B cell (primary cell): ENCODE results near the gene GLB1L3. TPM values are rescaled to one million over a fixed set of nuclear protein-coding genes. Genes with fewer than 3 reads are reported as not detected.

ENCODE experiments used
- ATAC-seq: fragments of 200-7000 bp; cut with Tn5 transposase; one replicate; pipeline ENCODE4 v1.10.0; 2021; ENCODE audit warnings: low read depth, mild to moderate bottlenecking, moderate number of reproducible peaks, moderate library complexity
- CTCF ChIA-PET: fragments of 350-600 bp; sonication (Branson Sonifier 250); formaldehyde crosslinking; loops from one replicate; lab custom pipeline; 2021; ENCODE audit warnings: antibody characterized with exemption, inconsistent platforms; lab: Charles Lee
- POLR2A ChIA-PET: fragments of 350-600 bp; sonication (Branson Sonifier 250); formaldehyde crosslinking; loops from one replicate; lab custom pipeline; 2021; ENCODE audit warnings: antibody characterized with exemption; lab: Charles Lee
- DNase-seq: peaks from one replicate; pipeline ENCODE4 v3.0.0; 2013
- H2AFZ ChIP-seq: 2 replicates; pipeline ENCODE4 v1.6.1; 2012; ENCODE audit warnings: mild to moderate bottlenecking, low read depth, low read length; ENCODE audit not compliant: insufficient read depth, poor library complexity, severe bottlenecking
- H3K27ac ChIP-seq, 2 donors: 1 replicate in 1 of 2; 2 replicates in 1 of 2; pipeline ENCODE4 v1.5.1; 2012 to 2013; ENCODE audit warnings: low read length in 2 of 2, mild to moderate bottlenecking in 2 of 2, moderate library complexity in 1 of 2
- H3K27me3 ChIP-seq, 4 experiments: fragments of 200-600 bp in 1 of 4; sonication (generic) in 1 of 4; replicated peaks in 1 of 4; 1 replicate in 2 of 4; 2 replicates in 2 of 4; pipeline versions ENCODE4 v1.6.1 to v1.7.0; 2013 to 2016; ENCODE audit warnings: low read length in 3 of 4, mild to moderate bottlenecking in 2 of 4, mixed read lengths in 1 of 4, moderate library complexity in 1 of 4; ENCODE audit not compliant: insufficient read depth in 4 of 4, control insufficient read depth in 3 of 4; ENCODE audit errors: control extremely low read depth in 1 of 4
- H3K36me3 ChIP-seq, 2 experiments: replicated peaks in 1 of 2; 1 replicate in 1 of 2; 2 replicates in 1 of 2; pipeline versions ENCODE4 v1.6.1 to v1.7.1; 2013; ENCODE audit warnings: low read length in 1 of 2; ENCODE audit not compliant: insufficient read depth in 2 of 2, control insufficient read depth in 1 of 2; ENCODE audit errors: control extremely low read depth in 1 of 2, extremely low read depth in 1 of 2
- H3K4me1 ChIP-seq, 2 donors: fragments of 200-600 bp in 1 of 2; sonication (generic) in 1 of 2; 1 replicate in 1 of 2; 2 replicates in 1 of 2; pipeline versions ENCODE4 v1.5.1 to v1.6.1; 2013 to 2017; ENCODE audit warnings: low read length in 2 of 2; ENCODE audit not compliant: control insufficient read depth in 2 of 2, insufficient read depth in 2 of 2
- H3K4me2 ChIP-seq: replicated peaks from 2 replicates; pipeline ENCODE3; 2012; ENCODE audit warnings: mild to moderate bottlenecking, low read depth, low read length; ENCODE audit not compliant: poor library complexity, severe bottlenecking
- H3K4me3 ChIP-seq, 5 experiments: fragments of 200-600 bp in 1 of 5; sonication (generic) in 1 of 5; 1 replicate in 3 of 5; 2 replicates in 2 of 5; pipeline versions ENCODE4 v1.5.1 to v1.7.0; 2011 to 2016; ENCODE audit warnings: low read length in 4 of 5, mild to moderate bottlenecking in 4 of 5, low read depth in 2 of 5, control low read depth in 1 of 5, moderate library complexity in 1 of 5; ENCODE audit not compliant: insufficient read depth in 1 of 5; ENCODE audit errors: control extremely low read depth in 1 of 5, extremely low read depth in 1 of 5
- H3K79me2 ChIP-seq: fragments of 200-600 bp; sonication (generic); one replicate; pipeline ENCODE4 v1.6.0; 2016; ENCODE audit warnings: low read length; ENCODE audit not compliant: control insufficient read depth, insufficient read depth
- H3K9ac ChIP-seq: fragments of 200-600 bp; sonication (generic); 2 replicates; pipeline ENCODE4 v1.6.1; 2017; ENCODE audit warnings: mild to moderate bottlenecking, low read length, moderate library complexity
- H3K9me3 ChIP-seq, 3 donors: one replicate each; pipeline versions ENCODE4 v1.6.1 to v1.7.1; 2013; ENCODE audit warnings: low read length in 2 of 3; ENCODE audit not compliant: control insufficient read depth in 2 of 3, insufficient read depth in 1 of 3; ENCODE audit errors: control extremely low read depth in 1 of 3
- H4K20me1 ChIP-seq: 2 replicates; pipeline ENCODE4 v1.6.0; 2012; ENCODE audit warnings: mild to moderate bottlenecking, low read length; ENCODE audit not compliant: insufficient read depth, control insufficient read depth, poor library complexity, severe bottlenecking
- H3K27ac Mint-ChIP-seq: one replicate; pipeline ENCODE4 v1.8.0; 2021; ENCODE audit warnings: mixed read lengths
- H3K27me3 Mint-ChIP-seq: one replicate; pipeline ENCODE4 v1.8.0; 2021; ENCODE audit warnings: mixed read lengths
- H3K4me1 Mint-ChIP-seq: one replicate; pipeline ENCODE4 v1.8.0; 2021; ENCODE audit warnings: mixed read lengths
- H3K4me3 Mint-ChIP-seq: one replicate; pipeline ENCODE4 v1.8.0; 2021; ENCODE audit warnings: mixed read lengths
- H3K9me3 Mint-ChIP-seq: one replicate; pipeline ENCODE4 v1.8.0; 2022; ENCODE audit warnings: mixed read lengths; ENCODE audit not compliant: insufficient read depth
- EZH2 ChIP-seq: IDR thresholded peaks from 2 replicates; pipeline ENCODE4 v1.6.1; 2012; ENCODE audit warnings: borderline replicate concordance, low read depth, mild to moderate bottlenecking, moderate library complexity, low read length; ENCODE audit not compliant: insufficient read depth, poor library complexity, severe bottlenecking
- WGBS: methylation state at CpG from one replicate; pipeline ENCODE4 v1.1.5; 2013; ENCODE audit warnings: missing lambda C conversion rate; ENCODE audit not compliant: insufficient coverage; 5-methylcytosine and 5-hydroxymethylcytosine counted together
- intact Hi-C: fragments of 100-400 bp; cut with micrococcal nuclease; formaldehyde crosslinking; loops from one replicate; pipeline ENCODE4 v1.10.0; 2022
- polyA plus RNA-seq: library from polyadenylated mRNA; depleted of rRNA; stranded (reverse); fragments of >200 nt; gene quantifications from 2 replicates; pipeline ENCODE4 v1.2.3, GENCODE V29; 2012
- total RNA-seq, 2 donors: library from RNA; stranded (reverse); fragments of 120-200 nt in 1 of 2; gene quantifications; 1 replicate in 1 of 2; 2 replicates in 1 of 2; pipeline versions ENCODE4 v1.2.3 to v1.2.4, GENCODE V29; 2013 to 2022
- TF ChIP-seq, protein P1 (sequence below): fragments of 200-600 bp; IDR thresholded peaks from one replicate; pipeline ENCODE4 v1.8.0; 2022; ENCODE audit warnings: antibody characterized with exemption, mild to moderate bottlenecking

GLB1L3 gene
- total and polyA plus RNA-seq, 2 donors (not counting 1 experiment from before 2014, with no cell fraction given): not detected

- Mint-ChIP-seq H3K27ac (no peak overlapping the region), H3K9me3 (no peaks in the 10 kb centered on the region), H3K4me1 (no peaks in the 10 kb centered on the region), H3K27me3 (peaks cover 24% of the 10 kb centered on the region), H3K4me3 (no peak overlapping the region)
- Histone ChIP-seq H3K9ac (no peak overlapping the region), H3K4me1 (no peaks in the 10 kb centered on the region), H2AFZ (no peak overlapping the region), H3K4me2 (no peak overlapping the region), H3K9me3 (no peaks in the 10 kb centered on the region), H3K27me3 (peaks cover 0 to 3% (median 1%) of the 10 kb centered on the region in 4 experiments), H3K27ac (no peak overlapping the region), H3K79me2 (no peaks in the 10 kb centered on the region), H3K36me3 (no peaks in the 10 kb centered on the region), H4K20me1 (no peaks in the 10 kb centered on the region), H3K4me3 (no peak overlapping the region)
- ChIA-PET CTCF (interaction anchor here (0.6 kb wide), 1 partner anchor 24 kb away, joined by 4 read pairs; no protein-coding TSS in a partner anchor), POLR2A (no interaction called here)
- no peak for DNase-seq
- intact Hi-C loops: no loop called here
- TF ChIP-seq EZH2: no peak
- TF ChIP-seq, protein P1, sequence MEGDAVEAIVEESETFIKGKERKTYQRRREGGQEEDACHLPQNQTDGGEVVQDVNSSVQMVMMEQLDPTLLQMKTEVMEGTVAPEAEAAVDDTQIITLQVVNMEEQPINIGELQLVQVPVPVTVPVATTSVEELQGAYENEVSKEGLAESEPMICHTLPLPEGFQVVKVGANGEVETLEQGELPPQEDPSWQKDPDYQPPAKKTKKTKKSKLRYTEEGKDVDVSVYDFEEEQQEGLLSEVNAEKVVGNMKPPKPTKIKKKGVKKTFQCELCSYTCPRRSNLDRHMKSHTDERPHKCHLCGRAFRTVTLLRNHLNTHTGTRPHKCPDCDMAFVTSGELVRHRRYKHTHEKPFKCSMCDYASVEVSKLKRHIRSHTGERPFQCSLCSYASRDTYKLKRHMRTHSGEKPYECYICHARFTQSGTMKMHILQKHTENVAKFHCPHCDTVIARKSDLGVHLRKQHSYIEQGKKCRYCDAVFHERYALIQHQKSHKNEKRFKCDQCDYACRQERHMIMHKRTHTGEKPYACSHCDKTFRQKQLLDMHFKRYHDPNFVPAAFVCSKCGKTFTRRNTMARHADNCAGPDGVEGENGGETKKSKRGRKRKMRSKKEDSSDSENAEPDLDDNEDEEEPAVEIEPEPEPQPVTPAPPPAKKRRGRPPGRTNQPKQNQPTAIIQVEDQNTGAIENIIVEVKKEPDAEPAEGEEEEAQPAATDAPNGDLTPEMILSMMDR: no peak
- 88% methylated on average over 7 of the region's 7 CpGs for WGBS
- no peak for ATAC-seq
Observed at GRCh38 chr11:134290646-134291045, 14.5 kb downstream of the GLB1L3 start.

- ATAC-seq: no peak
- Mint-ChIP-seq H3K27me3 (peaks cover 24% of the 10 kb centered on the region), H3K9me3 (no peaks in the 10 kb centered on the region), H3K4me1 (no peaks in the 10 kb centered on the region), H3K27ac (no peak overlapping the region), H3K4me3 (no peak overlapping the region)
- Histone ChIP-seq H2AFZ (no peak overlapping the region), H3K36me3 (no peaks in the 10 kb centered on the region), H3K9ac (no peak overlapping the region), H3K79me2 (no peaks in the 10 kb centered on the region), H3K27me3 (peaks cover 0 to 3% (median 1%) of the 10 kb centered on the region in 4 experiments), H3K4me3 (no peak overlapping the region), H3K9me3 (no peaks in the 10 kb centered on the region), H3K4me2 (no peak overlapping the region), H3K4me1 (no peaks in the 10 kb centered on the region), H4K20me1 (no peaks in the 10 kb centered on the region), H3K27ac (no peak overlapping the region)
- WGBS: 92% methylated on average over 5 of the region's 6 CpGs
- intact Hi-C loops: no loop called here
- ChIA-PET CTCF (no interaction called here), POLR2A (no interaction called here)
- DNase-seq: no peak
- TF ChIP-seq, protein P1: no peak
- TF ChIP-seq EZH2: no peak
Observed at GRCh38 chr11:134291196-134291595, 15.0 kb downstream of the GLB1L3 start.
